HCT116 (cell line): ENCODE measurements around the gene FSD1. TPM values are rescaled to one million over a fixed set of nuclear protein-coding genes. Genes with fewer than 3 reads are reported as not detected.

Source experiments
- ATAC-seq: fragments of 200-7000 bp; cut with Tn5 transposase; 2 replicates; pipeline ENCODE4 v1.9.1; 2020; ENCODE audit warnings: mild to moderate bottlenecking, moderate library complexity
- BruUV-seq: library from RNA; stranded (reverse); fragments of 400-500 nt; replicated peaks from 2 replicates; lab custom pipeline; 2021; lab: Mats Ljungman, UMichigan
- CTCF ChIA-PET: fragments of 300-600 bp; sonication (Branson Sonifier 250); formaldehyde crosslinking; loops from one replicate; lab custom pipeline; 2021; ENCODE audit warnings: antibody characterized with exemption; lab: Charles Lee
- POLR2A ChIA-PET: fragments of 300-600, 350-600 bp; sonication (Branson Sonifier 250); formaldehyde crosslinking; loops from one replicate; lab custom pipeline; 2021; ENCODE audit warnings: antibody characterized with exemption; lab: Charles Lee
- RAD21 ChIA-PET, 2 experiments: fragments of 300-600 bp; sonication (Branson Sonifier 250); formaldehyde crosslinking; loops; one replicate each; lab custom pipeline; 2023; ENCODE audit warnings: low total read pairs in 2 of 2; ENCODE audit not compliant: uncharacterized antibody in 2 of 2, unreplicated experiment in 2 of 2, low non-redundant PET in 1 of 2; lab: Charles Lee
- DNase-seq: peaks from one replicate; pipeline ENCODE4 v3.0.0-alpha.2; 2010; ENCODE audit warnings: low read depth, low spot score
- H2AFZ ChIP-seq: fragments of 200-600 bp; shearing (Covaris generic), sonication (generic); 2 replicates; pipeline ENCODE4 v1.6.1; 2017; ENCODE audit warnings: low read depth, mixed run types, mixed read lengths, antibody characterized with exemption, low read length; ENCODE audit not compliant: poor library complexity, severe bottlenecking
- H3K27ac ChIP-seq: 2 replicates; pipeline ENCODE4 v1.5.1; 2012; ENCODE audit warnings: low read depth, low read length
- H3K27me3 ChIP-seq: fragments of 200-600 bp; sonication (generic); 2 replicates; pipeline ENCODE4 v1.6.1; 2016; ENCODE audit warnings: mixed run types, low read length, mixed read lengths; ENCODE audit not compliant: insufficient read depth
- H3K36me3 ChIP-seq, 2 experiments: fragments of 200-500 bp in 1 of 2; fragments of 200-600 bp in 1 of 2; sonication (Bioruptor generic) in 1 of 2; sonication (generic) in 1 of 2; 2 replicates each; pipeline versions ENCODE4 v1.5.1 to v1.6.1; 2014 to 2016; ENCODE audit warnings: low read length in 2 of 2, inconsistent platforms in 1 of 2, mixed read lengths in 1 of 2, mixed run types in 1 of 2; ENCODE audit not compliant: insufficient read depth in 2 of 2, control insufficient read depth in 1 of 2
- H3K4me1 ChIP-seq, 2 experiments: fragments of 200-600 bp in 1 of 2; sonication (generic) in 1 of 2; 2 replicates each; pipeline versions ENCODE4 v1.5.1 to v1.6.1; 2012 to 2017; ENCODE audit warnings: low read length in 2 of 2, inconsistent platforms in 1 of 2, mild to moderate bottlenecking in 1 of 2, mixed read lengths in 1 of 2, mixed run types in 1 of 2, moderate library complexity in 1 of 2; ENCODE audit not compliant: insufficient read depth in 2 of 2, control insufficient read depth in 1 of 2
- H3K4me2 ChIP-seq: fragments of 200-600 bp; sonication (generic); 2 replicates; pipeline ENCODE4 v1.6.1; 2017; ENCODE audit warnings: mixed run types, low read length, mixed read lengths
- H3K4me3 ChIP-seq, 2 experiments: fragments of 200-600 bp in 1 of 2; sonication (generic) in 1 of 2; replicated peaks in 1 of 2; 2 replicates each; pipeline ENCODE4 v1.5.1; 2011 to 2016; ENCODE audit warnings: low read length in 2 of 2, control low read depth in 1 of 2, low read depth in 1 of 2, mild to moderate bottlenecking in 1 of 2, mixed read lengths in 1 of 2, mixed run types in 1 of 2
- H3K79me2 ChIP-seq: fragments of 200-600 bp; sonication (generic); 2 replicates; pipeline ENCODE4 v1.6.1; 2017; ENCODE audit warnings: mild to moderate bottlenecking, mixed run types, low read length, moderate library complexity, mixed read lengths; ENCODE audit not compliant: insufficient read depth
- H3K9ac ChIP-seq: fragments of 200-600 bp; sonication (generic); 2 replicates; pipeline ENCODE4 v1.6.1; 2016; ENCODE audit warnings: low read length, mixed read lengths
- H3K9me2 ChIP-seq: fragments of 200-600 bp; sonication (generic), shearing (Covaris generic); 2 replicates; pipeline ENCODE4 v1.6.1; 2017; ENCODE audit warnings: mixed run types, mild to moderate bottlenecking, moderate library complexity; ENCODE audit not compliant: insufficient read depth
- H3K9me3 ChIP-seq, 2 experiments: fragments of 200-500 bp in 1 of 2; fragments of 200-600 bp in 1 of 2; sonication (Bioruptor generic) in 1 of 2; sonication (generic) in 1 of 2; 2 replicates each; pipeline ENCODE4 v1.6.1; 2014 to 2017; ENCODE audit warnings: low read length in 2 of 2, mixed read lengths in 2 of 2, inconsistent platforms in 1 of 2, low read depth in 1 of 2, mild to moderate bottlenecking in 1 of 2, mixed run types in 1 of 2, moderate library complexity in 1 of 2; ENCODE audit not compliant: control insufficient read depth in 1 of 2, insufficient read depth in 1 of 2
- H4K20me1 ChIP-seq: fragments of 200-600 bp; sonication (generic), shearing (Covaris generic); 2 replicates; pipeline ENCODE4 v1.6.1; 2017; ENCODE audit warnings: mixed run types, mild to moderate bottlenecking, moderate library complexity; ENCODE audit not compliant: insufficient read depth
- CBX3 ChIP-seq: IDR thresholded peaks from 2 replicates; pipeline ENCODE4 v1.6.1; 2012; ENCODE audit warnings: low read depth
- CEBPB ChIP-seq: IDR thresholded peaks from 2 replicates; pipeline ENCODE4 v1.6.1; 2012; ENCODE audit warnings: low read depth
- ELF1 ChIP-seq: IDR thresholded peaks from 2 replicates; pipeline ENCODE4 v1.6.1; 2012; ENCODE audit warnings: low read depth, borderline replicate concordance
- EZH2 ChIP-seq: fragments of 200-600 bp; sonication (generic); IDR thresholded peaks from 2 replicates; pipeline ENCODE4 v1.6.1; 2017; ENCODE audit warnings: antibody characterized with exemption, mixed run types
- FOSL1 ChIP-seq: IDR thresholded peaks from 2 replicates; pipeline ENCODE4 v1.6.1; 2012; ENCODE audit warnings: low read depth
- POLR2AphosphoS5 ChIP-seq: IDR thresholded peaks from 2 replicates; pipeline ENCODE4 v1.6.1; 2011; ENCODE audit warnings: mild to moderate bottlenecking, low read depth, low read length, moderate library complexity
- RAD21 ChIP-seq: IDR thresholded peaks from 2 replicates; pipeline ENCODE4 v1.6.1; 2012; ENCODE audit warnings: low read depth, mild to moderate bottlenecking
- SIN3A ChIP-seq: IDR thresholded peaks from 2 replicates; pipeline ENCODE4 v1.6.1; 2012; ENCODE audit warnings: low read depth
- SP1 ChIP-seq: IDR thresholded peaks from 2 replicates; pipeline ENCODE4 v1.6.1; 2012; ENCODE audit warnings: low read depth
- SRF ChIP-seq: IDR thresholded peaks from 2 replicates; pipeline ENCODE4 v1.6.1; 2012; ENCODE audit warnings: low read depth
- TCF7L2 ChIP-seq: IDR thresholded peaks from 2 replicates; pipeline ENCODE4 v1.7.0; 2011; ENCODE audit warnings: borderline replicate concordance, inconsistent platforms; ENCODE audit not compliant: insufficient read depth, insufficient read length; ENCODE audit errors: extremely low read depth
- ZFX ChIP-seq: fragments of 450-650 bp; IDR thresholded peaks from 2 replicates; pipeline ENCODE4 v1.6.1; 2017
- ZNF274 ChIP-seq: fragments of 200-500 bp; sonication (Bioruptor generic); IDR thresholded peaks from 2 replicates; pipeline ENCODE4 v1.6.1; 2014; ENCODE audit warnings: mild to moderate bottlenecking, low read depth, low read length, inconsistent platforms
- intact Hi-C: fragments of 100-400 bp; cut with micrococcal nuclease; formaldehyde crosslinking; loops from 2 replicates; pipeline ENCODE4 v1.10.0; 2022
- total RNA-seq: library from RNA; stranded (reverse); gene quantifications from one replicate; pipeline ENCODE4 v1.2.1, GENCODE V29; 2021; ENCODE audit not compliant: unreplicated experiment
- TF ChIP-seq, protein P1 (sequence below), 3 experiments: fragments of 200-600 bp in 1 of 3; sonication (generic) in 1 of 3; IDR thresholded peaks in 2 of 3; conservative IDR thresholded peaks in 1 of 3; 2 replicates each; pipeline ENCODE4 v1.5.1; 2012 to 2017; ENCODE audit warnings: low read depth in 2 of 3, low read length in 2 of 3, antibody characterized with exemption in 1 of 3, borderline replicate concordance in 1 of 3, control low read depth in 1 of 3, mild to moderate bottlenecking in 1 of 3, mixed read lengths in 1 of 3, mixed run types in 1 of 3, moderate library complexity in 1 of 3; ENCODE audit not compliant: insufficient read depth in 1 of 3
- TF ChIP-seq, protein P2 (sequence below): IDR thresholded peaks from 2 replicates; pipeline ENCODE4 v1.6.1; 2012
- TF ChIP-seq, protein P3 (sequence below): IDR thresholded peaks from 2 replicates; pipeline ENCODE4 v1.6.1; 2012

FSD1 gene
- total RNA-seq, 1 experiment from 2014 or later, result 20.1 TPM

DNA sequence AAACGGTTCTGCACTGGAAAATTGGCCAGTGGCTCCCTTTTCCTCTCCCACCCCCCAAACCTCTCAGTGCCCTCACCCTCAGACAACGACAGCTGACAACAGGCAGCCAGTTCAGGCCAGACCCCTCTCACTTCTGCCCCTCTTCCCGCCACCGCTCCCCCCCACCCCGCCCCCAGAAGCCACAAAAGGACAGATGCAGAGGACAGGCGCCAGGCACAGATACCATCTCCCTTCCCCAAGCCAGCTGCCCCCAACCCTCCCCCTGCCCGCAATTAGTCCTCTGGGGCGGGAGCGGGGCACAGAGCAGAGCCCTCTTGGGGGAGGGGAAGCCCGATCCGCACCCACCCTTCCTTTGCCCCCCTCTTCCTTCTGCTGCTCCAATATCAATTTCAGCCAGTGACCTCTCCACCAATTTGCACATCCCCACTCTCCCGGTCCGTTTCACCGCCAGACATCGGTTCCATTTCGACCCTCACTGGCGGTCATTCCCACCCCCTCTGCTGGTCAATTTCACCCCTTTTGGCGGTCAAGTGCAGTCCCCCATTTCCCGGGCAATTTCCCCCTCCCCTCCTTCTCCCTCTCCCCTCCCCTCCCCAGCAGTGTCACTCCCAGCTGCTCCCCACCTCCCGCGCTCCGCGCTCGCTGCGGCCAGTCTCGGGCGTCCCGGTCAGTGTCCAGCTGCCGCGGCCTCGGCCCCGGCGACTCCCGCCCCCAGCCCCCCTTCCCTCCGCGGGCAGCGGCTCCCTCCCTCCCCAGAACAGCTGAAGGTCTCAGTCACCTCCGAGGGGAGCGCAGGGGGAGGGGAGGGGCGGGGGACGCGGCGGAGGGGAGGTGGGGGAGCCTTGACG, 25.8 kb upstream of the FSD1 start, which contains the start of gene SHD (continued):
- TF ChIP-seq CBX3, result no peak

DNA sequence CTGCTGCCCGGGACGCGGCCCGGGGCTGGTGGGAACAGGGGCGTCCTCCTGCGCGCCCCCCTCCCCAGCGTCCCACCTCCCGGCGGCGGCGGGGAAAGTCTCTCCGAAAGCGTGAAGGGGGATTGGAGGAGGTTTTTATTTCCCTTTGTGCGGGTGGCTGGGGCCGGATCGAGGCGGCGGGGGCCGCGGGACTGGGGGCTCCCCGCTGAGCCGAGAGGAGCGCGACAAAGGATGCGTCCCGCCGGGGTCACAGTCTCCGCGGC, 25.2 kb upstream of the FSD1 start:
- H3K4me1 ChIP-seq, result peaks cover under 1 to 13% of the 10 kb centered on the region in 2 experiments; a peak in 3 of 4 replicates
- intact Hi-C loops, result no loop called here
- H3K4me3 ChIP-seq, result no peak overlapping the region
- no TSS peak for BruUV-seq
- H3K27me3 ChIP-seq, result no peaks in the 10 kb centered on the region
- H4K20me1 ChIP-seq, result no peaks in the 10 kb centered on the region
- H3K79me2 ChIP-seq, result no peaks in the 10 kb centered on the region
- TF ChIP-seq SRF (no peak), POLR2AphosphoS5 (no peak), FOSL1 (no peak), ZNF274 (no peak), SIN3A (no peak), CBX3 (no peak), ZFX (no peak), EZH2 (no peak), SP1 (no peak), ELF1 (no peak), TCF7L2 (no peak), CEBPB (no peak), RAD21 (no peak)
- TF ChIP-seq, protein P1, sequence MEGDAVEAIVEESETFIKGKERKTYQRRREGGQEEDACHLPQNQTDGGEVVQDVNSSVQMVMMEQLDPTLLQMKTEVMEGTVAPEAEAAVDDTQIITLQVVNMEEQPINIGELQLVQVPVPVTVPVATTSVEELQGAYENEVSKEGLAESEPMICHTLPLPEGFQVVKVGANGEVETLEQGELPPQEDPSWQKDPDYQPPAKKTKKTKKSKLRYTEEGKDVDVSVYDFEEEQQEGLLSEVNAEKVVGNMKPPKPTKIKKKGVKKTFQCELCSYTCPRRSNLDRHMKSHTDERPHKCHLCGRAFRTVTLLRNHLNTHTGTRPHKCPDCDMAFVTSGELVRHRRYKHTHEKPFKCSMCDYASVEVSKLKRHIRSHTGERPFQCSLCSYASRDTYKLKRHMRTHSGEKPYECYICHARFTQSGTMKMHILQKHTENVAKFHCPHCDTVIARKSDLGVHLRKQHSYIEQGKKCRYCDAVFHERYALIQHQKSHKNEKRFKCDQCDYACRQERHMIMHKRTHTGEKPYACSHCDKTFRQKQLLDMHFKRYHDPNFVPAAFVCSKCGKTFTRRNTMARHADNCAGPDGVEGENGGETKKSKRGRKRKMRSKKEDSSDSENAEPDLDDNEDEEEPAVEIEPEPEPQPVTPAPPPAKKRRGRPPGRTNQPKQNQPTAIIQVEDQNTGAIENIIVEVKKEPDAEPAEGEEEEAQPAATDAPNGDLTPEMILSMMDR (IDR thresholded peaks at IDR 0.05 in 2 of 3, conservative IDR thresholded peaks at IDR 0.05 in 1 of 3; ENCODE audit: borderline replicate concordance in 1 of 3, insufficient read depth in 1 of 3, low read depth in 2 of 3, low read length in 2 of 3), result no peak
- TF ChIP-seq, protein P2, sequence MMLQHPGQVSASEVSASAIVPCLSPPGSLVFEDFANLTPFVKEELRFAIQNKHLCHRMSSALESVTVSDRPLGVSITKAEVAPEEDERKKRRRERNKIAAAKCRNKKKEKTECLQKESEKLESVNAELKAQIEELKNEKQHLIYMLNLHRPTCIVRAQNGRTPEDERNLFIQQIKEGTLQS, result no peak
- TF ChIP-seq, protein P3, sequence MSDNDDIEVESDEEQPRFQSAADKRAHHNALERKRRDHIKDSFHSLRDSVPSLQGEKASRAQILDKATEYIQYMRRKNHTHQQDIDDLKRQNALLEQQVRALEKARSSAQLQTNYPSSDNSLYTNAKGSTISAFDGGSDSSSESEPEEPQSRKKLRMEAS, result no peak
- ATAC-seq, result no peak
- no peak overlapping the region for H2AFZ ChIP-seq
- RAD21 ChIA-PET, result no interaction called here
- H3K9me3 ChIP-seq, result no peaks in the 10 kb centered on the region
- POLR2A ChIA-PET, result no interaction called here
- CTCF ChIA-PET, result no interaction called here
- no peak overlapping the region for H3K27ac ChIP-seq
- H3K36me3 ChIP-seq, result no peaks in the 10 kb centered on the region
- no peak for DNase-seq
- H3K9ac ChIP-seq, result no peak overlapping the region
- H3K9me2 ChIP-seq, result no peaks in the 10 kb centered on the region
- no peak overlapping the region for H3K4me2 ChIP-seq
